GM10266 (cell line): ENCODE results near the gene DPEP2.

ENCODE experiments used
- DNase-seq: peaks from one replicate; pipeline ENCODE4 v3.0.0; 2012; ENCODE audit errors: extremely low spot score
- TF ChIP-seq, protein P1 (sequence below): IDR thresholded peaks from 2 replicates; pipeline ENCODE4 v1.5.1; 2012; ENCODE audit warnings: mild to moderate bottlenecking, low read depth; ENCODE audit not compliant: control insufficient read depth, insufficient read depth; ENCODE audit errors: missing control alignments

Gene DPEP2

DNA sequence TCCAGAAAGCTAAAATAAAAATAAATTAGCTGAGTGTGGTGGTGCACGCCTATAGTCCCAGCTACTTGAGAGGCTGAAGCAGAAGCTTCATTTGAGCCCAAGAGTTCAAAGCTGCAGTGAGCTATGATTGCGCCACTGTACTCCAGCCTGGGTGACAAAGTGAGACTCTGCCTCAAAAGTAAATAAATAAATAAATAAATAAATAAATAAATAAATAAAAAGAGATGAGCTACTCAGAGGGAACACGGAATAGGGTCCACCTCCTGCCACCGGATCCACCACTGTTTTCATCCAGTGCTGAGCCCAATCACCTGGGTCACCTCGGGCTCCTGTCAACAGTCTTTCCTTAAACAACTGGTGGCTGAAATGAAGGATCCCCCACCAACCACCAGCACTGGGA, 12.3 kb downstream of the DPEP2 start:
- TF ChIP-seq, protein P1, sequence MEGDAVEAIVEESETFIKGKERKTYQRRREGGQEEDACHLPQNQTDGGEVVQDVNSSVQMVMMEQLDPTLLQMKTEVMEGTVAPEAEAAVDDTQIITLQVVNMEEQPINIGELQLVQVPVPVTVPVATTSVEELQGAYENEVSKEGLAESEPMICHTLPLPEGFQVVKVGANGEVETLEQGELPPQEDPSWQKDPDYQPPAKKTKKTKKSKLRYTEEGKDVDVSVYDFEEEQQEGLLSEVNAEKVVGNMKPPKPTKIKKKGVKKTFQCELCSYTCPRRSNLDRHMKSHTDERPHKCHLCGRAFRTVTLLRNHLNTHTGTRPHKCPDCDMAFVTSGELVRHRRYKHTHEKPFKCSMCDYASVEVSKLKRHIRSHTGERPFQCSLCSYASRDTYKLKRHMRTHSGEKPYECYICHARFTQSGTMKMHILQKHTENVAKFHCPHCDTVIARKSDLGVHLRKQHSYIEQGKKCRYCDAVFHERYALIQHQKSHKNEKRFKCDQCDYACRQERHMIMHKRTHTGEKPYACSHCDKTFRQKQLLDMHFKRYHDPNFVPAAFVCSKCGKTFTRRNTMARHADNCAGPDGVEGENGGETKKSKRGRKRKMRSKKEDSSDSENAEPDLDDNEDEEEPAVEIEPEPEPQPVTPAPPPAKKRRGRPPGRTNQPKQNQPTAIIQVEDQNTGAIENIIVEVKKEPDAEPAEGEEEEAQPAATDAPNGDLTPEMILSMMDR, result no peak
- DNase-seq, result no peak

DNA sequence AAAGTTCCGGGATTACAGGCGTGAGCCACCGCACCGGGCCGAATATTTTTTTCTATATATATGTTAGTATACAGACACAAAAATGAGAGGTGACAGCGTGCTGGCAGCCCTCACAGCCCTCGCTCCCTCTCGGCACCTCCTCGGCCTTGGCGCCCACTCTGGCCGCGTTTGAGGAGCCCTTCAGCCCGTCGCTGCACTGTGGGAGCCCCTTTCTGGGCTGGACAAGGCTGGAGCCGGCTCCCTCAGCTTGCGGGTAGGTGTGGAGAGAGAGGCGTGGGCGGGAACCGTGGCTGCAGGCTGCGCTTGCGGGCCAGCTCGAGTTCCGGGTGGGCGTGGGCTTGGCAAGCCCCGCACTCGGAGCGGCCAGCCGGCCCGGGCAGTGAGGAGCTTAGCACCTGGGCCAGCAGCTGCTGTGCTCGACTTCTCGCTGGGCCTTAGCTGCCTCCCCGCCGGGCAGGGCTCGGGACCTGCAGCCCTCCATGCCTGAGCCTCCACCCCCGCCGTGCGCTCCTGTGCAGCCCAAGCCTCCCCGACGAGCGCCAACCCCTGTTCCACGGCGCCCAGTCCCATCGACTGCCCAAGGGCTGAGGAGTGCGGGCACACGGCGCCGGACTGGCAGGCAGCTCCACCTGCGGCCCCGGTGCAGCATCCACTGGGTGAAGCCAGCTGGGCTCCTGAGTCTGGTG, 17.1 kb downstream of the DPEP2 start:
- TF ChIP-seq, protein P1, result no peak
- no peak for DNase-seq

DNA sequence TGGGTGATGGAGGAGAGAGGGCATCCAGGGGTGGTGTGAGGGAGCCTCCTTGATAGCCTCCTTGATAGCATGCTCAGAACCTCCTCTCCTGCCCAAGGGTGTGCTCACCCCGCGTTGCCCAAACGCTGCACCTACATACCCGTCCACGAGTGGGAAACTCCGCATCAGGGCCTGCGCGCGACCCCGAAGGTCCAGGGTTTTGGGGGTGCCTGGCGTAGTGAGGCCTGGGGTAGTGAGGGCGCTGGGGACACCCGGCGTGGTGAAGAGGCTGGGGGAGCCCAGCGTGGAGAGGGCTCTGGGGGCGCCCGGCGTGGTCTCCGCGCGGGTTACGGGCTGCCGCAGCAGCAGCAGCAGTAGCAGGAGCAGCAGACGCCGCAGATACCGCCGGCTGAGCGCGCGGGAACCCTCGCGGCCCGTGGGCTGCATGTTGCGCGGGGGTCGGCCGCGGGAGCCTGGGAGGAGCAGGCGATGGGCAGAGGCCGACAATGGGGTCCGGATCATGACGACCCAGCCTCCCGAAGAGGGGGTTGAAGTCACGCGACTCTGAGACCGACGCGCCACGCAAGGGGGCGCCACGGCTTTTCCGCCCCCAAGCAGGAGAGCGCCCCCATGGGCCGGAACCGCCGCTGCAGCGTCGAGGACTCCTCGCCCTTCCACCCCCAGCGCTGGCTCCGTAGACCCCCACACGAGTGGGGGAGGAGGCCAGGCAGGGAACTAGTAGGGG, 19.2 kb downstream of the DPEP2 start, which contains the start of gene DPEP3:
DPEP3 (minus strand) TSS at position 545 of the 724 bp plus-strand sequence; CDS start at position 426, 119 bp downstream.
- DNase-seq, result no peak
- TF ChIP-seq, protein P1, result peak; percentile 9

DNA sequence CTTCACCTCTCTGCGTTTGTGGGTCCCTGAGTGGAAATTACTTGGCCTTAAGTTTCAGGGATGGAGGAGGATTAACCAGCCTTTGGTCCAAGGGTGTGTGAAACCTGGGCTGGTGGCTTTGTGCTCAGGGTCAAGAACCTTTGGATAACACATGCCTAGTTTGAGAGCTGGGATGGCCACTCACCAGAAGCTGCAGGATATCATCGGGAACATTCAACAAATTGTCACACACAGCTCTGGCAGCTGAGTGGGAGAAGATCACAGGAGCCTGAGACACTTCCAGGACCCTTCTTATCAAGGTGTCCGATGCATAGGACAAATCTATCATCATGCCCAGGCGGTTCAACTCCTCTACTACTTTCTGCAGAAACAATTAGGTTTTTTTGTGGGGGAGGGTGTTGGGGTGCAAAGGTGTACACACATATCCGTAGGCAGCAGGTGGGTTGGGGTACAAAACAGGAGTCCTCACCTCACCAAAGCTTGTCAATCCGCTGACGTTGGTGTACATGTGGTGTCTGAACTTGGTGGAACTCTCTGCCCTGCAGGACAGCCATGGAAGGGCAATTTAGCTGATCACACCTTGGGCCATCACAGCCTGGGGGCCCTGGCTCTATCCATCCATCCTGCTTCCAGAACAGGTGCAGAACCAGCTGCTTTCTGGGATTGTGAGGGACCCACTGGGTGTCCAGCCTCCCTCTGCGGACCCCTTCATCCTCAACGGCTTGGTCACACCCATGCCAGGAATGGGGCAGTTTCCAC, 21.6 kb downstream of the DPEP2 start:
- TF ChIP-seq, protein P1, result no peak
- DNase-seq, result no peak

DNA sequence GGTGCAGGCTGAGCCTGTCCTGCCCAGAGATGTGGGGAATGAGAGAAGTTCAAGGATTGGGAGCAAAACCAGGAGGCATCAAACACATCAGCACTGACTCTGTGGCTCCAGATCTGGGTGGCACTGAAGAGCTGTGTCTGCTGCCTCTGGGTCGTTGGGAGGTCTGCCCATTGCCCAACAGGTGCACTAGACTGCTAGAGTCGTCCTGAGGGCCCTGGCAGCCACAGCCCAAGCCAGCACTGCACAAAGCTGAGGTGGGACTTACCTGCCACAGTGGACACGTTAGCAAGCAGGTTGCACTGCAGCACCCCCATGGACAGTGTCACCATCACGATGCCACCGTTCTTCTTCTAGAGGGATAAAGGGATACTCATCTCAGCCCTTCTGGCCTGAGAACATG, 22.3 kb downstream of the DPEP2 start:
- TF ChIP-seq, protein P1, result no peak
- DNase-seq, result no peak

DNA sequence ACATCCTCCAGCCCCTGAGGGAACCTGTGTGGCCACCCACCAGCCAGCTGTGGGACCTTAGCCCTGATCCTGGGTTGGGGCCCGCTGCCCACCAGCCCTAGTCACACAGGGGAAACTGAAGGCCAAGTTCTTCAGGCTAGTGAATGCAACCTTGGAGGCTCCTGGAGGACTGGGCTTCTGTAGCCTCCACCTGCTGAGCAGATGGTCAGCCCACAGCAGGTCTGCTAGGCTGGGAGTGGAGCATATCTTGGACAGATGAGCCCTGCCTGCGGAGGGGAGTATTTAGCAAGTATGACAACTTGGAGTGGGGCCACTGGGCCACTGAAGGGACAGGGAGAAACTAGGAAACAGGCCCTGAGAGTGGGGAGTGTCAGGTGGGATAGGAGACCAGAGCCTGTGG, 23.1 kb downstream of the DPEP2 start:
- no peak for DNase-seq

More for the DNA sequence above, 23.1 kb downstream of the DPEP2 start:
- TF ChIP-seq, protein P1, result no peak
